K562 (cell line): Measurements from ENCODE around the gene CCND3. TPM values are rescaled to one million over a fixed set of nuclear protein-coding genes. Genes with fewer than 3 reads are reported as not detected.

Experiments
- CBX5 ChIP-seq: IDR thresholded peaks from 2 replicates; pipeline ENCODE4 v1.6.1; 2014; ENCODE audit warnings: low read depth, borderline replicate concordance
- COPS2 ChIP-seq: fragments of 450-650 bp; conservative IDR thresholded peaks from 2 replicates; pipeline ENCODE4 v1.6.1; 2016; ENCODE audit warnings: mild to moderate bottlenecking, moderate library complexity
- ETV5 ChIP-seq: sonication (generic); formaldehyde crosslinking; IDR thresholded peaks from 2 replicates; pipeline ENCODE4 v1.4.0; 2020; ENCODE audit warnings: low read depth, mild to moderate bottlenecking, missing genetic modification reagents
- KDM5B ChIP-seq: fragments of 200-600 bp; sonication (generic); IDR thresholded peaks from 2 replicates; pipeline ENCODE4 v1.6.1; 2012; ENCODE audit warnings: low read depth, mild to moderate bottlenecking, moderate library complexity, low read length, control low read depth, inconsistent platforms; ENCODE audit not compliant: insufficient replicate concordance
- NR2C1 ChIP-seq, 2 experiments: fragments of 450-650 bp; IDR thresholded peaks; 2 replicates each; pipeline ENCODE4 v1.6.1; 2017; ENCODE audit warnings: mild to moderate bottlenecking in 2 of 2, antibody characterized with exemption in 1 of 2, inconsistent platforms in 1 of 2, missing compliant biosample characterization in 1 of 2, missing genetic modification characterization in 1 of 2
- NR4A1 ChIP-seq, 2 experiments: fragments of 250-450 bp in 1 of 2; fragments of 450-650 bp in 1 of 2; sonication (Bioruptor Pico) in 1 of 2; IDR thresholded peaks; 2 replicates each; pipeline versions ENCODE4 v1.4.0 to v1.6.1; 2016 to 2020; ENCODE audit warnings: mild to moderate bottlenecking in 2 of 2, missing compliant biosample characterization in 1 of 2, missing genetic modification characterization in 1 of 2, moderate library complexity in 1 of 2
- PCBP1 ChIP-seq: fragments of 200-400 bp; formaldehyde crosslinking; IDR thresholded peaks from 2 replicates; pipeline ENCODE4 v1.6.1; 2018; ENCODE audit warnings: mild to moderate bottlenecking, low read depth, low read length; ENCODE audit not compliant: poor library complexity, severe bottlenecking
- PHTF2 ChIP-seq: fragments of 250-450 bp; sonication (Bioruptor Pico); IDR thresholded peaks from 2 replicates; pipeline ENCODE4 v1.5.0; 2021; ENCODE audit warnings: mild to moderate bottlenecking
- POLR2G ChIP-seq: fragments of 200-400 bp; formaldehyde crosslinking; IDR thresholded peaks from 2 replicates; pipeline ENCODE4 v1.6.1; 2017; ENCODE audit warnings: low read depth, mild to moderate bottlenecking, antibody characterized with exemption, low read length, moderate library complexity
- polyA plus RNA-seq, 8 experiments: library from polyadenylated mRNA; depleted of rRNA in 4 of 8; stranded (reverse) in 5 of 8; unstranded in 3 of 8; fragments of >200 nt; fragmentation: Nextera tagmentation in 2 of 8; fragmentation: Illumina TruSeq in 1 of 8; extraction: Ambion mirVana in 2 of 8; extraction: Trizol in 1 of 8; gene quantifications; 2 replicates each; pipeline versions ENCODE4 v1.2.1 to v1.2.3, GENCODE V29; 2011 to 2014; ENCODE audit warnings: inconsistent platforms in 1 of 8, missing spikeins in 1 of 8
- total RNA-seq, 7 experiments: library from RNA; depleted of rRNA in 6 of 7; stranded (reverse); fragments of >200 nt in 6 of 7; fragmentation: Illumina TruSeq in 2 of 7; extraction: Trizol in 2 of 7; gene quantifications; 2 replicates each; pipeline versions ENCODE4 v1.2.1 to v1.2.3, GENCODE V29; 2011 to 2021; ENCODE audit warnings: low replicate concordance in 1 of 7
- TF ChIP-seq, protein P1 (sequence below): sonication (generic); formaldehyde crosslinking; IDR thresholded peaks from 2 replicates; pipeline ENCODE4 v1.8.1; 2022; ENCODE audit warnings: missing genetic modification reagents
- TF ChIP-seq, protein P2 (sequence below), 2 experiments: fragments of 450-650 bp in 1 of 2; sonication (generic) in 1 of 2; formaldehyde crosslinking in 1 of 2; IDR thresholded peaks in 1 of 2; conservative IDR thresholded peaks in 1 of 2; 2 replicates each; pipeline versions ENCODE4 v1.6.1 to v1.8.1; 2016 to 2023; ENCODE audit warnings: mild to moderate bottlenecking in 2 of 2, moderate library complexity in 2 of 2, inconsistent platforms in 1 of 2, missing genetic modification reagents in 1 of 2
- TF ChIP-seq, protein P3 (sequence below): fragments of 450-650 bp; IDR thresholded peaks from 2 replicates; pipeline ENCODE4 v1.7.1; 2018; ENCODE audit warnings: mild to moderate bottlenecking, low read depth; ENCODE audit not compliant: partially characterized antibody
- TF ChIP-seq, protein P4 (sequence below): fragments of 250-450 bp; sonication (Bioruptor Pico); IDR thresholded peaks from 2 replicates; pipeline ENCODE4 v1.8.0; 2022; ENCODE audit warnings: inconsistent platforms, mild to moderate bottlenecking, moderate library complexity, borderline replicate concordance
- TF ChIP-seq, protein P5 (sequence below): fragments of 450-650 bp; IDR thresholded peaks from 2 replicates; pipeline ENCODE4 v1.6.1; 2017; ENCODE audit warnings: mild to moderate bottlenecking, moderate library complexity
- TF ChIP-seq, protein P6 (sequence below): sonication (generic); formaldehyde crosslinking; IDR thresholded peaks from 2 replicates; pipeline ENCODE4 v1.8.0; 2022; ENCODE audit warnings: missing genetic modification reagents, mild to moderate bottlenecking, borderline replicate concordance

Gene CCND3
- total and polyA plus RNA-seq, 9 of the 15 experiments (the other 6 are each of a cell fraction or from before 2014, with no cell fraction given) = 21.5 to 204 (median 97.4) TPM

DNA sequence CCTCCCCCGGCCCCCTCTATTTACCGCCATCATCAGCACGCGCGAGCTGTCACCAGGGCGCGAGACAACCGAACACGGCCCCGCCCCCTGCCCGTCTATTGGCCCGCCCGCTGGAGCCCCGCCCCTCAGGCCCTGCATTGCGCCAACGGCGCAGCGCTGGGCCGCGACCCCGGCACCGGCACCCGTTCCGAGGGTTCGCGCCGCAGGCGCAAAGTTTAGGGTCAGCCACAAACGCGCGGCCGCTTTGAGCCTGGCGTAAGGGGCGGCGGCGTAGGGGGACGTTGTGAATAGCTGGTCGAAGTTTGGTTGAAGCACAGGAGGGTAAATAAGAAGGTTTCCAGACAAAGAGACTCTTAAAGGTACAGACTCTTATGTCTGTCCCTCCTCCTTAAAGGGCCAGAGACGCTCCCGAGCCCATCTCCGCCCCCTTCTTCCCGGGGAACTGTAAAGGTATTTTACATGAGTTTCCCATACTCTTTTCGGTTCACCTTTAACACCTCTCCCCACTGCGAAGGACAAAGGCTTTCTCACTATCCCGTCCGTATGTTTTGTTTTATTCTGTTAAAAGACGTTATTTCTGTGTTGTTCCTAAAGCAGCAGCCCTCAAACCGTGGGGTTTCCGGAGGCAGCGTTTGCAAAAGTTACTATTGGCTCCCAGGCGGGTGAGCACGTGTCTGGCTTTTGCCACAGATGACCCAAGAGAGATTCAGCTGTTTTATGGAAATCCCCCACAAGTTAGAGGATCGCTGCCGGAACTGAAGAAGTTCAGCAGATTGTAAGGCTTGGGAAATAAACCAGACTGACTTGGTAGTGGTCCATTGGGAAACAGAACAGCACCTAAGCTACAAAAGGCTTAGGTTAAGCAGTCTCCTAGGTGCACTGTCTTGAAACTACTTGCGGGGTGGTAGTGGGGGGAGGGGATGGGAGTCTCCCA, 46.0 kb downstream of the CCND3 start, which contains the start of gene USP49 (continued):
- no peak; the same call in 1 of the 2 replicates for TF ChIP-seq NR2C1 (IDR thresholded peaks at IDR 0.05)
- TF ChIP-seq NR2C1 (tag; IDR thresholded peaks at IDR 0.05) = no peak
- peak; percentile 73; the same call in 1 of the 2 replicates for TF ChIP-seq ETV5
- peak; percentile 90 for TF ChIP-seq POLR2G
- TF ChIP-seq, protein P1, sequence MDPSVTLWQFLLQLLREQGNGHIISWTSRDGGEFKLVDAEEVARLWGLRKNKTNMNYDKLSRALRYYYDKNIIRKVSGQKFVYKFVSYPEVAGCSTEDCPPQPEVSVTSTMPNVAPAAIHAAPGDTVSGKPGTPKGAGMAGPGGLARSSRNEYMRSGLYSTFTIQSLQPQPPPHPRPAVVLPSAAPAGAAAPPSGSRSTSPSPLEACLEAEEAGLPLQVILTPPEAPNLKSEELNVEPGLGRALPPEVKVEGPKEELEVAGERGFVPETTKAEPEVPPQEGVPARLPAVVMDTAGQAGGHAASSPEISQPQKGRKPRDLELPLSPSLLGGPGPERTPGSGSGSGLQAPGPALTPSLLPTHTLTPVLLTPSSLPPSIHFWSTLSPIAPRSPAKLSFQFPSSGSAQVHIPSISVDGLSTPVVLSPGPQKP (CRISPR knock-in tag) = no peak
- TF ChIP-seq NR4A1 (CRISPR knock-in tag; IDR thresholded peaks at IDR 0.05) = no peak
- TF ChIP-seq NR4A1 (tag; IDR thresholded peaks at IDR 0.05) = no peak
- no peak for TF ChIP-seq COPS2
- TF ChIP-seq, protein P2, sequence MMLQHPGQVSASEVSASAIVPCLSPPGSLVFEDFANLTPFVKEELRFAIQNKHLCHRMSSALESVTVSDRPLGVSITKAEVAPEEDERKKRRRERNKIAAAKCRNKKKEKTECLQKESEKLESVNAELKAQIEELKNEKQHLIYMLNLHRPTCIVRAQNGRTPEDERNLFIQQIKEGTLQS (IDR thresholded peaks at IDR 0.05) = peak; percentile 55; the same call in 1 of the 2 replicates
- TF ChIP-seq, protein P2 (CRISPR knock-in tag; conservative IDR thresholded peaks at IDR 0.05) = no peak
- peak; percentile 41 for TF ChIP-seq KDM5B
- no peak for TF ChIP-seq CBX5
- TF ChIP-seq, protein P3, sequence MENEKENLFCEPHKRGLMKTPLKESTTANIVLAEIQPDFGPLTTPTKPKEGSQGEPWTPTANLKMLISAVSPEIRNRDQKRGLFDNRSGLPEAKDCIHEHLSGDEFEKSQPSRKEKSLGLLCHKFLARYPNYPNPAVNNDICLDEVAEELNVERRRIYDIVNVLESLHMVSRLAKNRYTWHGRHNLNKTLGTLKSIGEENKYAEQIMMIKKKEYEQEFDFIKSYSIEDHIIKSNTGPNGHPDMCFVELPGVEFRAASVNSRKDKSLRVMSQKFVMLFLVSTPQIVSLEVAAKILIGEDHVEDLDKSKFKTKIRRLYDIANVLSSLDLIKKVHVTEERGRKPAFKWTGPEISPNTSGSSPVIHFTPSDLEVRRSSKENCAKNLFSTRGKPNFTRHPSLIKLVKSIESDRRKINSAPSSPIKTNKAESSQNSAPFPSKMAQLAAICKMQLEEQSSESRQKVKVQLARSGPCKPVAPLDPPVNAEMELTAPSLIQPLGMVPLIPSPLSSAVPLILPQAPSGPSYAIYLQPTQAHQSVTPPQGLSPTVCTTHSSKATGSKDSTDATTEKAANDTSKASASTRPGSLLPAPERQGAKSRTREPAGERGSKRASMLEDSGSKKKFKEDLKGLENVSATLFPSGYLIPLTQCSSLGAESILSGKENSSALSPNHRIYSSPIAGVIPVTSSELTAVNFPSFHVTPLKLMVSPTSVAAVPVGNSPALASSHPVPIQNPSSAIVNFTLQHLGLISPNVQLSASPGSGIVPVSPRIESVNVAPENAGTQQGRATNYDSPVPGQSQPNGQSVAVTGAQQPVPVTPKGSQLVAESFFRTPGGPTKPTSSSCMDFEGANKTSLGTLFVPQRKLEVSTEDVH = no peak
- TF ChIP-seq, protein P4, sequence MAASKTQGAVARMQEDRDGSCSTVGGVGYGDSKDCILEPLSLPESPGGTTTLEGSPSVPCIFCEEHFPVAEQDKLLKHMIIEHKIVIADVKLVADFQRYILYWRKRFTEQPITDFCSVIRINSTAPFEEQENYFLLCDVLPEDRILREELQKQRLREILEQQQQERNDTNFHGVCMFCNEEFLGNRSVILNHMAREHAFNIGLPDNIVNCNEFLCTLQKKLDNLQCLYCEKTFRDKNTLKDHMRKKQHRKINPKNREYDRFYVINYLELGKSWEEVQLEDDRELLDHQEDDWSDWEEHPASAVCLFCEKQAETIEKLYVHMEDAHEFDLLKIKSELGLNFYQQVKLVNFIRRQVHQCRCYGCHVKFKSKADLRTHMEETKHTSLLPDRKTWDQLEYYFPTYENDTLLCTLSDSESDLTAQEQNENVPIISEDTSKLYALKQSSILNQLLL (CRISPR knock-in tag) = no peak
- TF ChIP-seq PCBP1 = no peak
- TF ChIP-seq PHTF2 (CRISPR knock-in tag) = no peak
- TF ChIP-seq, protein P5, sequence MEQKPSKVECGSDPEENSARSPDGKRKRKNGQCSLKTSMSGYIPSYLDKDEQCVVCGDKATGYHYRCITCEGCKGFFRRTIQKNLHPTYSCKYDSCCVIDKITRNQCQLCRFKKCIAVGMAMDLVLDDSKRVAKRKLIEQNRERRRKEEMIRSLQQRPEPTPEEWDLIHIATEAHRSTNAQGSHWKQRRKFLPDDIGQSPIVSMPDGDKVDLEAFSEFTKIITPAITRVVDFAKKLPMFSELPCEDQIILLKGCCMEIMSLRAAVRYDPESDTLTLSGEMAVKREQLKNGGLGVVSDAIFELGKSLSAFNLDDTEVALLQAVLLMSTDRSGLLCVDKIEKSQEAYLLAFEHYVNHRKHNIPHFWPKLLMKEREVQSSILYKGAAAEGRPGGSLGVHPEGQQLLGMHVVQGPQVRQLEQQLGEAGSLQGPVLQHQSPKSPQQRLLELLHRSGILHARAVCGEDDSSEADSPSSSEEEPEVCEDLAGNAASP = peak; percentile 47; the same call in 1 of the 2 replicates
- TF ChIP-seq, protein P6, sequence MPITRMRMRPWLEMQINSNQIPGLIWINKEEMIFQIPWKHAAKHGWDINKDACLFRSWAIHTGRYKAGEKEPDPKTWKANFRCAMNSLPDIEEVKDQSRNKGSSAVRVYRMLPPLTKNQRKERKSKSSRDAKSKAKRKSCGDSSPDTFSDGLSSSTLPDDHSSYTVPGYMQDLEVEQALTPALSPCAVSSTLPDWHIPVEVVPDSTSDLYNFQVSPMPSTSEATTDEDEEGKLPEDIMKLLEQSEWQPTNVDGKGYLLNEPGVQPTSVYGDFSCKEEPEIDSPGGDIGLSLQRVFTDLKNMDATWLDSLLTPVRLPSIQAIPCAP (CRISPR knock-in tag) = no peak
